Ectodermal cell (in vitro differentiated cells): Measurements from ENCODE around the gene NF2.

ENCODE experiments used
- H3K27ac ChIP-seq: 2 replicates; pipeline ENCODE4 v1.7.0; 2013; ENCODE audit warnings: mild to moderate bottlenecking, low read depth, low read length; ENCODE audit not compliant: insufficient read depth, poor library complexity, severe bottlenecking
- H3K27me3 ChIP-seq: 2 replicates; pipeline ENCODE4 v1.7.0; 2013; ENCODE audit warnings: mild to moderate bottlenecking, low read length; ENCODE audit not compliant: insufficient read depth, control insufficient read depth, poor library complexity, severe bottlenecking
- H3K36me3 ChIP-seq: one replicate; pipeline ENCODE4 v1.7.0; 2013; ENCODE audit warnings: low read length; ENCODE audit not compliant: control insufficient read depth, insufficient read depth
- H3K4me1 ChIP-seq: one replicate; pipeline ENCODE4 v1.7.0; 2013; ENCODE audit warnings: low read length; ENCODE audit not compliant: control insufficient read depth, insufficient read depth
- H3K4me3 ChIP-seq: 2 replicates; pipeline ENCODE4 v1.7.0; 2013; ENCODE audit warnings: low read depth, low read length, control low read depth; ENCODE audit not compliant: insufficient read depth
- H3K9me3 ChIP-seq: 2 replicates; pipeline ENCODE4 v1.7.0; 2013; ENCODE audit warnings: mild to moderate bottlenecking, low read length, moderate library complexity; ENCODE audit not compliant: control insufficient read depth
- WGBS, 2 experiments: methylation state at CpG; one replicate each; pipeline ENCODE4 v1.1.7; 2013; ENCODE audit warnings: missing lambda C conversion rate in 2 of 2; 5-methylcytosine and 5-hydroxymethylcytosine counted together

The NF2 gene

GRCh38 chr22:29727131-29727523, 123.7 kb downstream of the NF2 start:
- Histone ChIP-seq H3K4me1 (no peaks in the 10 kb centered on the region), H3K4me3 (no peak overlapping the region), H3K36me3 (no peaks in the 10 kb centered on the region), H3K27me3 (peaks cover 4% of the 10 kb centered on the region), H3K27ac (no peak overlapping the region), H3K9me3 (no peaks in the 10 kb centered on the region)
- 10 to 13% methylated on average over 17 of the region's 17 CpGs for WGBS, 2 experiments

- H3K9me3 ChIP-seq: no peaks in the 10 kb centered on the region
- H3K4me3 ChIP-seq: no peak overlapping the region
- no peak overlapping the region for H3K27ac ChIP-seq
- H3K36me3 ChIP-seq: no peaks in the 10 kb centered on the region
- H3K4me1 ChIP-seq: no peaks in the 10 kb centered on the region
- H3K27me3 ChIP-seq: no peaks in the 10 kb centered on the region
- 93 to 94% methylated on average over 20 of the region's 20 CpGs for WGBS, 2 experiments
Measured at GRCh38 chr22:29729161-29729560, 125.7 kb downstream of the NF2 start.

- H3K9me3 ChIP-seq: no peaks in the 10 kb centered on the region
- H3K36me3 ChIP-seq: no peaks in the 10 kb centered on the region
- peaks cover 13% of the 10 kb centered on the region for H3K4me1 ChIP-seq
- 90 to 91% methylated on average over 18 of the region's 18 CpGs for WGBS, 2 experiments
- H3K4me3 ChIP-seq: no peak overlapping the region
- no peaks in the 10 kb centered on the region for H3K27me3 ChIP-seq
- no peak overlapping the region for H3K27ac ChIP-seq
Measured at GRCh38 chr22:29731058-29731850, 127.8 kb downstream of the NF2 start.

DNA sequence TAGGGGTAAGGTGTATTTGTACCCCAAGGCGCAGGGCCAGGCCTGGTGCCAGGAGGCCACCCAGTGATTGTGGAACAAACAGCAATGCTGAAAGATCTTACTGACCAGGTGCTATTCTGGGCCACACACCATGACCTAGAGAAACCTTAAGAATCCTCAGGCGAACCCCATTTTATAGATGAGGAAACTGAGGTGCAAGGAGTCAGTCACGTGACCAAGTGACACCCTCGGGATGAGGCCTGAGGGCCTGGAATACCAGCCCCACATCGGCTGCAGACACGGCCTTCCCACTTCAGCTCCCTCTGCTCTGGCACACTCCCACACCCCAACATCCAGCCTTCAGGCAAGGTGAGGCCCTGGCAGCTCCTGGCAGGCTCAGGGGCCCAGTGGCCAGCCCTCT, 129.4 kb downstream of the NF2 start:
- H3K4me1 ChIP-seq: peaks cover 13% of the 10 kb centered on the region
- 94% methylated on average over 6 of the region's 6 CpGs for WGBS, 2 experiments
- no peak overlapping the region for H3K4me3 ChIP-seq
- no peak overlapping the region for H3K27ac ChIP-seq
- H3K27me3 ChIP-seq: no peaks in the 10 kb centered on the region
- H3K36me3 ChIP-seq: no peaks in the 10 kb centered on the region
- H3K9me3 ChIP-seq: no peaks in the 10 kb centered on the region

- no peak overlapping the region for H3K27ac ChIP-seq
- H3K36me3 ChIP-seq: no peaks in the 10 kb centered on the region
- no peaks in the 10 kb centered on the region for H3K27me3 ChIP-seq
- no peak overlapping the region for H3K4me3 ChIP-seq
- peaks cover 13% of the 10 kb centered on the region for H3K4me1 ChIP-seq
- WGBS, 2 experiments: 91% methylated on average over 19 of the region's 19 CpGs
- no peaks in the 10 kb centered on the region for H3K9me3 ChIP-seq
Measured at GRCh38 chr22:29733362-29734201, 130.1 kb downstream of the NF2 start.

DNA sequence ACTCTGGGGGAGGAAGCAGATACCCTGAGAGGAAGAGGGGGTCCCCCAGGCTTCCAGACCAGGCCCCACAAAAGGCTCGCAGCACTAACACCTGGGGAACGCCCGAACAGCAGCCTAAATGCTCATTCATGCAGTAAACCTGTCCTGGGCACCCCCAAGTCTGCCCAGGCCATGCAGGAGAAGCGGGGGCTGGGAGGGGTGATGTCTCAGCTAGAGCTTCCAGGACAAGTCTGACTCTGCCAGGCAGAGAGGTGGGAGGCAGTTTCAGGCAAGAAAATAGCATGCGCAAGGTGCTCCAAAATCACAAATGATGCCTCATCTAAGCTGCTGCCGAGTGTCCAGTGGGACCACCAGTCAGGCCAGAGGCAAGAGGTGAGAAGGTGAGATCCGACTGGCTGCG, 131.0 kb downstream of the NF2 start:
- H3K4me3 ChIP-seq: no peak overlapping the region
- H3K9me3 ChIP-seq: no peaks in the 10 kb centered on the region
- no peaks in the 10 kb centered on the region for H3K27me3 ChIP-seq
- no peaks in the 10 kb centered on the region for H3K36me3 ChIP-seq
- WGBS, 2 experiments: 85 to 89% methylated on average over 8 of the region's 8 CpGs
- H3K27ac ChIP-seq: no peak overlapping the region
- peaks cover 13% of the 10 kb centered on the region for H3K4me1 ChIP-seq

DNA sequence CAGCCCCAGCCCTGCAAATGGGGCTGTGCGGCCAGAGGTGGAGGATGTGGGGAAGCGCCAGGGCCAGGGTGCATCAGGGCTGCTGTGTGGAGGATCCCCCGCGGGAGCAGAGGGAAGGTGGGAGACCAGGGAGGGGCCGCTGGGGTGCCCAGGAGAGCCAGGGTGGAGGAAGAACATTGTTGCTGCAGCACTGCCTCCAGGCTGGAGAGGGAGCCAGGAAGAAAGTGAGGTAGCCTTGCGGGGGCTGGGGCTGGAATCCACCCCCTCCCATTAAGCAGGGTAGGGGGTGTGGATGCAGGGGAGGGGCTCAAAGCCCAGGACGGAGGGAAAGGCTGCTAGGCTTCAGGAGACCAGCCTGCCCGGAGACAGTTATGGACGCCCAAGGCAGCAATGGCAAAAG, 131.4 kb downstream of the NF2 start:
- no peaks in the 10 kb centered on the region for H3K36me3 ChIP-seq
- no peaks in the 10 kb centered on the region for H3K9me3 ChIP-seq
- no peak overlapping the region for H3K27ac ChIP-seq
- 40 to 47% methylated on average over 9 of the region's 9 CpGs for WGBS, 2 experiments
- H3K4me1 ChIP-seq: peaks cover 13% of the 10 kb centered on the region
- H3K27me3 ChIP-seq: no peaks in the 10 kb centered on the region
- no peak overlapping the region for H3K4me3 ChIP-seq

DNA sequence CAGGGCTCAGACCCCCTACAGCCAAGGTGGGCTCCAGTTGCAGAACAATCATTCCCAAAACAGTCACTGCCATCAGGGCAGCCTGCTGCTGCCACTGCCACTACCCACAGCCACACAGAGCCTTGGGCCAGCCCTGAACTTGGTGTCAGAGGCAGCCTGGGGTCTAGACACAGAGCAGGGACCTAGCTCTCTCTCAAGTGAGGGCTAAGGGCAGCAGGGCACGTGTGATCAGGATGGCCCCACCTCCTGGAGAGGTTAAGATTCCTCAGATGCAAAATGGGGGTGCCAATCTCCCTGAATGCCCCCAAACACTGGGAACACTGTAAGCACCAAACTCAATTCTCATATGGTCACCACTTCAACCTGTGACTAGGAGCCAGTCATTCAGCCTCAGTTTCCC, 132.0 kb downstream of the NF2 start:
- Histone ChIP-seq H3K36me3 (no peaks in the 10 kb centered on the region), H3K9me3 (no peaks in the 10 kb centered on the region), H3K27ac (no peak overlapping the region), H3K4me1 (peaks cover 13% of the 10 kb centered on the region), H3K4me3 (no peak overlapping the region), H3K27me3 (no peaks in the 10 kb centered on the region)
- WGBS, 2 experiments: 54 to 56% methylated on average over 1 of the region's 1 CpG

- H3K27me3 ChIP-seq: no peaks in the 10 kb centered on the region
- H3K9me3 ChIP-seq: no peaks in the 10 kb centered on the region
- no peaks in the 10 kb centered on the region for H3K36me3 ChIP-seq
- no peak overlapping the region for H3K27ac ChIP-seq
- peaks cover 13% of the 10 kb centered on the region for H3K4me1 ChIP-seq
- WGBS, 2 experiments: 86 to 89% methylated on average over 22 of the region's 22 CpGs
- H3K4me3 ChIP-seq: no peak overlapping the region
Measured at GRCh38 chr22:29737251-29738117, 134.1 kb downstream of the NF2 start.
